ENCODE results near the gene SLC30A1.
"Not testable (repeated sequence)": the region's sequence is repeated elsewhere in the genome, so short reads cannot be mapped to it uniquely, and the experiment has no call there.

The SLC30A1 gene

GRCh38 chr1:211578640-211579439 lies at the start of gene SLC30A1:
SLC30A1 (minus strand) TSS chr1:211579161; CDS start chr1:211578612, 549 bp downstream.
- Histone ChIP-seq H3K9ac (ENCODE audit: low read length) (peak within 1 kb of the TSS; percentile 70), H3K4me3 (ENCODE audit: low read depth, low read length, poor library complexity, severe bottlenecking) (peak within 1 kb of the TSS; percentile 81), H3K4me1 (ENCODE audit: insufficient read depth, low read length, severe bottlenecking) (peaks cover 30% of the 10 kb centered on the region), H3K27me3 (ENCODE audit: insufficient read depth, low read length) (no peaks in the 10 kb centered on the region), H3K36me3 (ENCODE audit: insufficient read depth, low read length) (peaks cover 4% of the 10 kb centered on the region; the same call in 1 of the 2 replicates), H2AFZ (ENCODE audit: low read length) (no peak within 1 kb of the TSS), H3K9me3 (ENCODE audit: low read length) (no peaks in the 10 kb centered on the region), H3K9me2 (ENCODE audit: low read depth, low read length) (no peaks in the 10 kb centered on the region), H3K79me2 (ENCODE audit: insufficient read depth, low read length) (no peaks in the 10 kb centered on the region), H4K20me1 (ENCODE audit: insufficient read depth, low read length) (no peaks in the 10 kb centered on the region), H3F3A (ENCODE audit: insufficient read depth, low read length) (no peaks in the 10 kb centered on the region), H3K27ac (ENCODE audit: low read depth, low read length, poor library complexity, severe bottlenecking) (peak within 1 kb of the TSS; percentile 57), H3K4me2 (ENCODE audit: low read length) (peak within 1 kb of the TSS; percentile 97)
- TF ChIP-seq CTCF (IDR thresholded peaks at IDR 0.05; ENCODE audit: low read length) (no peak), EZH2 (IDR thresholded peaks at IDR 0.05; ENCODE audit: borderline replicate concordance, low read length) (no peak)

- Histone ChIP-seq H4K20me1 (ENCODE audit: insufficient read depth, low read length) (no peaks in the 10 kb centered on the region), H3K79me2 (ENCODE audit: insufficient read depth, low read length) (no peaks in the 10 kb centered on the region), H3F3A (ENCODE audit: insufficient read depth, low read length) (no peaks in the 10 kb centered on the region), H3K4me1 (ENCODE audit: insufficient read depth, low read length, severe bottlenecking) (no peaks in the 10 kb centered on the region), H3K27me3 (ENCODE audit: insufficient read depth, low read length) (peaks cover under 1% of the 10 kb centered on the region; the same call in 1 of the 2 replicates), H3K4me2 (ENCODE audit: low read length) (no peak overlapping the region), H2AFZ (ENCODE audit: low read length) (no peak overlapping the region), H3K27ac (ENCODE audit: low read depth, low read length, poor library complexity, severe bottlenecking) (no peak overlapping the region), H3K4me3 (ENCODE audit: low read depth, low read length, poor library complexity, severe bottlenecking) (no peak overlapping the region), H3K9me2 (ENCODE audit: low read depth, low read length) (no peaks in the 10 kb centered on the region), H3K9me3 (ENCODE audit: low read length) (no peaks in the 10 kb centered on the region), H3K36me3 (ENCODE audit: insufficient read depth, low read length) (no peaks in the 10 kb centered on the region), H3K9ac (ENCODE audit: low read length) (no peak overlapping the region)
- TF ChIP-seq CTCF (IDR thresholded peaks at IDR 0.05; ENCODE audit: low read length) (no peak), EZH2 (IDR thresholded peaks at IDR 0.05; ENCODE audit: borderline replicate concordance, low read length) (no peak)
These were observed 49.5 kb upstream of the SLC30A1 start for GRCh38 chr1:211628417-211628816.

GRCh38 chr1:211627259-211627658 lies 48.3 kb upstream of the SLC30A1 start:
- H3K27ac ChIP-seq (ENCODE audit: low read depth, low read length, poor library complexity, severe bottlenecking): no peak overlapping the region
- no peaks in the 10 kb centered on the region for H3F3A ChIP-seq (ENCODE audit: insufficient read depth, low read length)
- no peaks in the 10 kb centered on the region for H3K36me3 ChIP-seq (ENCODE audit: insufficient read depth, low read length)
- TF ChIP-seq CTCF (IDR thresholded peaks at IDR 0.05; ENCODE audit: low read length) (no peak), EZH2 (IDR thresholded peaks at IDR 0.05; ENCODE audit: borderline replicate concordance, low read length) (no peak)
- H2AFZ ChIP-seq (ENCODE audit: low read length): no peak overlapping the region
- H3K79me2 ChIP-seq (ENCODE audit: insufficient read depth, low read length): no peaks in the 10 kb centered on the region
- H3K4me2 ChIP-seq (ENCODE audit: low read length): no peak overlapping the region
- no peak overlapping the region for H3K4me3 ChIP-seq (ENCODE audit: low read depth, low read length, poor library complexity, severe bottlenecking)
- no peak overlapping the region for H3K9ac ChIP-seq (ENCODE audit: low read length)
- H4K20me1 ChIP-seq (ENCODE audit: insufficient read depth, low read length): no peaks in the 10 kb centered on the region
- H3K9me2 ChIP-seq (ENCODE audit: low read depth, low read length): no peaks in the 10 kb centered on the region
- no peaks in the 10 kb centered on the region for H3K4me1 ChIP-seq (ENCODE audit: insufficient read depth, low read length, severe bottlenecking)
- H3K9me3 ChIP-seq (ENCODE audit: low read length): no peaks in the 10 kb centered on the region
- peaks cover 3% of the 10 kb centered on the region; the same call in 1 of the 2 replicates for H3K27me3 ChIP-seq (ENCODE audit: insufficient read depth, low read length)

GRCh38 chr1:211625866-211626265 lies 46.9 kb upstream of the SLC30A1 start:
- not testable (repeated sequence) for H3K4me1 ChIP-seq (ENCODE audit: insufficient read depth, low read length, severe bottlenecking); H3K36me3 ChIP-seq (ENCODE audit: insufficient read depth, low read length); H3K9me2 ChIP-seq (ENCODE audit: low read depth, low read length); H3K9ac ChIP-seq (ENCODE audit: low read length); H2AFZ ChIP-seq (ENCODE audit: low read length); H3K79me2 ChIP-seq (ENCODE audit: insufficient read depth, low read length); H3K4me2 ChIP-seq (ENCODE audit: low read length); H3K9me3 ChIP-seq (ENCODE audit: low read length); H4K20me1 ChIP-seq (ENCODE audit: insufficient read depth, low read length); H3F3A ChIP-seq (ENCODE audit: insufficient read depth, low read length); H3K27me3 ChIP-seq (ENCODE audit: insufficient read depth, low read length); H3K27ac ChIP-seq (ENCODE audit: low read depth, low read length, poor library complexity, severe bottlenecking); H3K4me3 ChIP-seq (ENCODE audit: low read depth, low read length, poor library complexity, severe bottlenecking)

Measured in OCI-LY1 (cell line).